ENCODE measurements around the gene PNMT.

GRCh38 chr17:39642291-39643074 lies 25.8 kb upstream of the PNMT start:
- TF ChIP-seq CTCF (IDR thresholded peaks at IDR 0.05) (no peak), POLR2A (IDR thresholded peaks at IDR 0.05) (no peak)

All from right lobe of liver (tissue), 4 donors.